B cell (primary cell): ENCODE results near the gene SAMD1. TPM values are rescaled to one million over a fixed set of nuclear protein-coding genes. Genes with fewer than 3 reads are reported as not detected.

Experiments
- ATAC-seq: fragments of 200-7000 bp; cut with Tn5 transposase; one replicate; pipeline ENCODE4 v1.10.0; 2021; ENCODE audit warnings: low read depth, mild to moderate bottlenecking, moderate number of reproducible peaks, moderate library complexity
- CTCF ChIA-PET: fragments of 350-600 bp; sonication (Branson Sonifier 250); formaldehyde crosslinking; loops from one replicate; lab custom pipeline; 2021; ENCODE audit warnings: antibody characterized with exemption, inconsistent platforms; lab: Charles Lee
- POLR2A ChIA-PET: fragments of 350-600 bp; sonication (Branson Sonifier 250); formaldehyde crosslinking; loops from one replicate; lab custom pipeline; 2021; ENCODE audit warnings: antibody characterized with exemption; lab: Charles Lee
- DNase-seq: peaks from one replicate; pipeline ENCODE4 v3.0.0; 2013
- H2AFZ ChIP-seq: 2 replicates; pipeline ENCODE4 v1.6.1; 2012; ENCODE audit warnings: mild to moderate bottlenecking, low read depth, low read length; ENCODE audit not compliant: insufficient read depth, poor library complexity, severe bottlenecking
- H3K27ac ChIP-seq, 2 donors: 1 replicate in 1 of 2; 2 replicates in 1 of 2; pipeline ENCODE4 v1.5.1; 2012 to 2013; ENCODE audit warnings: low read length in 2 of 2, mild to moderate bottlenecking in 2 of 2, moderate library complexity in 1 of 2
- H3K27me3 ChIP-seq, 4 experiments: fragments of 200-600 bp in 1 of 4; sonication (generic) in 1 of 4; replicated peaks in 1 of 4; 1 replicate in 2 of 4; 2 replicates in 2 of 4; pipeline versions ENCODE4 v1.6.1 to v1.7.0; 2013 to 2016; ENCODE audit warnings: low read length in 3 of 4, mild to moderate bottlenecking in 2 of 4, mixed read lengths in 1 of 4, moderate library complexity in 1 of 4; ENCODE audit not compliant: insufficient read depth in 4 of 4, control insufficient read depth in 3 of 4; ENCODE audit errors: control extremely low read depth in 1 of 4
- H3K36me3 ChIP-seq, 2 experiments: replicated peaks in 1 of 2; 1 replicate in 1 of 2; 2 replicates in 1 of 2; pipeline versions ENCODE4 v1.6.1 to v1.7.1; 2013; ENCODE audit warnings: low read length in 1 of 2; ENCODE audit not compliant: insufficient read depth in 2 of 2, control insufficient read depth in 1 of 2; ENCODE audit errors: control extremely low read depth in 1 of 2, extremely low read depth in 1 of 2
- H3K4me1 ChIP-seq, 2 donors: fragments of 200-600 bp in 1 of 2; sonication (generic) in 1 of 2; 1 replicate in 1 of 2; 2 replicates in 1 of 2; pipeline versions ENCODE4 v1.5.1 to v1.6.1; 2013 to 2017; ENCODE audit warnings: low read length in 2 of 2; ENCODE audit not compliant: control insufficient read depth in 2 of 2, insufficient read depth in 2 of 2
- H3K4me2 ChIP-seq: replicated peaks from 2 replicates; pipeline ENCODE3; 2012; ENCODE audit warnings: mild to moderate bottlenecking, low read depth, low read length; ENCODE audit not compliant: poor library complexity, severe bottlenecking
- H3K4me3 ChIP-seq, 5 experiments: fragments of 200-600 bp in 1 of 5; sonication (generic) in 1 of 5; 1 replicate in 3 of 5; 2 replicates in 2 of 5; pipeline versions ENCODE4 v1.5.1 to v1.7.0; 2011 to 2016; ENCODE audit warnings: low read length in 4 of 5, mild to moderate bottlenecking in 4 of 5, low read depth in 2 of 5, control low read depth in 1 of 5, moderate library complexity in 1 of 5; ENCODE audit not compliant: insufficient read depth in 1 of 5; ENCODE audit errors: control extremely low read depth in 1 of 5, extremely low read depth in 1 of 5
- H3K79me2 ChIP-seq: fragments of 200-600 bp; sonication (generic); one replicate; pipeline ENCODE4 v1.6.0; 2016; ENCODE audit warnings: low read length; ENCODE audit not compliant: control insufficient read depth, insufficient read depth
- H3K9ac ChIP-seq: fragments of 200-600 bp; sonication (generic); 2 replicates; pipeline ENCODE4 v1.6.1; 2017; ENCODE audit warnings: mild to moderate bottlenecking, low read length, moderate library complexity
- H3K9me3 ChIP-seq, 3 donors: one replicate each; pipeline versions ENCODE4 v1.6.1 to v1.7.1; 2013; ENCODE audit warnings: low read length in 2 of 3; ENCODE audit not compliant: control insufficient read depth in 2 of 3, insufficient read depth in 1 of 3; ENCODE audit errors: control extremely low read depth in 1 of 3
- H4K20me1 ChIP-seq: 2 replicates; pipeline ENCODE4 v1.6.0; 2012; ENCODE audit warnings: mild to moderate bottlenecking, low read length; ENCODE audit not compliant: insufficient read depth, control insufficient read depth, poor library complexity, severe bottlenecking
- H3K27ac Mint-ChIP-seq: one replicate; pipeline ENCODE4 v1.8.0; 2021; ENCODE audit warnings: mixed read lengths
- H3K27me3 Mint-ChIP-seq: one replicate; pipeline ENCODE4 v1.8.0; 2021; ENCODE audit warnings: mixed read lengths
- H3K4me1 Mint-ChIP-seq: one replicate; pipeline ENCODE4 v1.8.0; 2021; ENCODE audit warnings: mixed read lengths
- H3K4me3 Mint-ChIP-seq: one replicate; pipeline ENCODE4 v1.8.0; 2021; ENCODE audit warnings: mixed read lengths
- H3K9me3 Mint-ChIP-seq: one replicate; pipeline ENCODE4 v1.8.0; 2022; ENCODE audit warnings: mixed read lengths; ENCODE audit not compliant: insufficient read depth
- EZH2 ChIP-seq: IDR thresholded peaks from 2 replicates; pipeline ENCODE4 v1.6.1; 2012; ENCODE audit warnings: borderline replicate concordance, low read depth, mild to moderate bottlenecking, moderate library complexity, low read length; ENCODE audit not compliant: insufficient read depth, poor library complexity, severe bottlenecking
- WGBS: methylation state at CpG from one replicate; pipeline ENCODE4 v1.1.5; 2013; ENCODE audit warnings: missing lambda C conversion rate; ENCODE audit not compliant: insufficient coverage; 5-methylcytosine and 5-hydroxymethylcytosine counted together
- intact Hi-C: fragments of 100-400 bp; cut with micrococcal nuclease; formaldehyde crosslinking; loops from one replicate; pipeline ENCODE4 v1.10.0; 2022
- polyA plus RNA-seq: library from polyadenylated mRNA; depleted of rRNA; stranded (reverse); fragments of >200 nt; gene quantifications from 2 replicates; pipeline ENCODE4 v1.2.3, GENCODE V29; 2012
- total RNA-seq, 2 donors: library from RNA; stranded (reverse); fragments of 120-200 nt in 1 of 2; gene quantifications; 1 replicate in 1 of 2; 2 replicates in 1 of 2; pipeline versions ENCODE4 v1.2.3 to v1.2.4, GENCODE V29; 2013 to 2022
- TF ChIP-seq, protein P1 (sequence below): fragments of 200-600 bp; IDR thresholded peaks from one replicate; pipeline ENCODE4 v1.8.0; 2022; ENCODE audit warnings: antibody characterized with exemption, mild to moderate bottlenecking

SAMD1 gene
- total and polyA plus RNA-seq, 2 donors (not counting 1 experiment from before 2014, with no cell fraction given) = 17.4 to 39.2 TPM

DNA sequence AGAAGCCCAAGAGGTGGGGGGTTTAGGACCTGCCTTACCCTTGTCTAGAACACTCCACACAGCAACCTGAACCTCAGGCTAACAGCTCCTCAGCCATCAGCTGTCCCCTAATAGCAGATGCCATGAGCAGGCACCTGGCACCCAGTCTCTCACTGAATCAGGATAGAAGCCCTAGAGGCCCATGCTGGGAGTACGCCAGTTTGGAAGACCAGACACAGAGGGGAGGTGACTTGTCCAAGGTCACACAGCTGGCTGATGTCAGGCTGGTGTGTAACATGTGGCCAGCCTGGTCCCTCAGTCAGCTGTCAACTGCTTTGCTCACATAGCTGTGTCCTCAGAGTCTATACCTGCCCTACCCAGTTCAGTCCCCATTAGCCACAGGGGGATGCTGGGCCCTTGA is 12.8 kb upstream of the SAMD1 start:
- intact Hi-C loops = no loop called here
- no peaks in the 10 kb centered on the region for H4K20me1 ChIP-seq
- H3K27me3 Mint-ChIP-seq = no peaks in the 10 kb centered on the region
- no peak overlapping the region for H3K9ac ChIP-seq
- H3K4me1 ChIP-seq = no peaks in the 10 kb centered on the region
- no peak overlapping the region for H3K4me3 ChIP-seq
- H3K27ac Mint-ChIP-seq = no peak overlapping the region
- DNase-seq (no peak), ATAC-seq (no peak)
- no peaks in the 10 kb centered on the region for H3K9me3 Mint-ChIP-seq
- H3K79me2 ChIP-seq = peaks cover 2% of the 10 kb centered on the region
- no peak overlapping the region for H3K4me2 ChIP-seq
- WGBS = 100% methylated on average over 1 of the region's 1 CpG
- H3K27me3 ChIP-seq = no peaks in the 10 kb centered on the region
- POLR2A ChIA-PET = no interaction called here
- TF ChIP-seq, protein P1, sequence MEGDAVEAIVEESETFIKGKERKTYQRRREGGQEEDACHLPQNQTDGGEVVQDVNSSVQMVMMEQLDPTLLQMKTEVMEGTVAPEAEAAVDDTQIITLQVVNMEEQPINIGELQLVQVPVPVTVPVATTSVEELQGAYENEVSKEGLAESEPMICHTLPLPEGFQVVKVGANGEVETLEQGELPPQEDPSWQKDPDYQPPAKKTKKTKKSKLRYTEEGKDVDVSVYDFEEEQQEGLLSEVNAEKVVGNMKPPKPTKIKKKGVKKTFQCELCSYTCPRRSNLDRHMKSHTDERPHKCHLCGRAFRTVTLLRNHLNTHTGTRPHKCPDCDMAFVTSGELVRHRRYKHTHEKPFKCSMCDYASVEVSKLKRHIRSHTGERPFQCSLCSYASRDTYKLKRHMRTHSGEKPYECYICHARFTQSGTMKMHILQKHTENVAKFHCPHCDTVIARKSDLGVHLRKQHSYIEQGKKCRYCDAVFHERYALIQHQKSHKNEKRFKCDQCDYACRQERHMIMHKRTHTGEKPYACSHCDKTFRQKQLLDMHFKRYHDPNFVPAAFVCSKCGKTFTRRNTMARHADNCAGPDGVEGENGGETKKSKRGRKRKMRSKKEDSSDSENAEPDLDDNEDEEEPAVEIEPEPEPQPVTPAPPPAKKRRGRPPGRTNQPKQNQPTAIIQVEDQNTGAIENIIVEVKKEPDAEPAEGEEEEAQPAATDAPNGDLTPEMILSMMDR = no peak
- TF ChIP-seq EZH2 = no peak
- H2AFZ ChIP-seq = no peak overlapping the region
- H3K4me1 Mint-ChIP-seq = no peaks in the 10 kb centered on the region
- H3K9me3 ChIP-seq = no peaks in the 10 kb centered on the region
- H3K27ac ChIP-seq = no peak overlapping the region
- CTCF ChIA-PET = interaction anchor here (1.6 kb wide), 1 partner anchor 23 kb away, joined by 4 read pairs; no protein-coding TSS in a partner anchor
- H3K36me3 ChIP-seq = peaks cover 0 to 24% of the 10 kb centered on the region in 2 experiments
- no peak overlapping the region for H3K4me3 Mint-ChIP-seq

DNA sequence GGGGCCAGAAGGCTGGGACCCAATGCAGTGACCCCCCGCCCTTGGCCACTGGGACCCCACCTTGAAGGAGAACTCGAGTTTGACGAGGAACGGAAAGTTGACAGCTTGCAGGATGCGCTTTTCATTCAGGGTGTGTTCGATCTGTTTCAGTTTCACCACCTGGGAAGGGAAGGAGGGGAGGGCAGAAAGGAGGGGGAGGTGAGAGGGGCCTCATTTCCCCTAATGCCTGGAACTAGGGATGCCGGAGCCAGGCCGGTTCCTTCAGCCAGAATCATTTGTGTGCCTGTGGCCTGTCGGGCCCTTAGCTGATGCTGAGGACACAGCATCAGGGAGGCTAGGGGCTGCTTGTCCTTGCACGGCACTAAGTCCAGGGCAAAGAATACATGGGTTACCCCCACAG is 12.2 kb upstream of the SAMD1 start:
- H3K4me2 ChIP-seq = no peak overlapping the region
- ATAC-seq (no peak), DNase-seq (no peak)
- no peaks in the 10 kb centered on the region for H3K9me3 Mint-ChIP-seq
- no peaks in the 10 kb centered on the region for H3K4me1 Mint-ChIP-seq
- H3K27me3 ChIP-seq = no peaks in the 10 kb centered on the region
- H4K20me1 ChIP-seq = no peaks in the 10 kb centered on the region
- no peak overlapping the region for H3K27ac ChIP-seq
- no peak overlapping the region for H3K4me3 ChIP-seq
- H3K27me3 Mint-ChIP-seq = no peaks in the 10 kb centered on the region
- H3K27ac Mint-ChIP-seq = no peak overlapping the region
- no peaks in the 10 kb centered on the region for H3K4me1 ChIP-seq
- WGBS = 88% methylated on average over 10 of the region's 10 CpGs
- H2AFZ ChIP-seq = no peak overlapping the region
- TF ChIP-seq, protein P1 = no peak
- TF ChIP-seq EZH2 = no peak
- no peaks in the 10 kb centered on the region for H3K9me3 ChIP-seq
- intact Hi-C loops = no loop called here
- POLR2A ChIA-PET = no interaction called here
- no peak overlapping the region for H3K4me3 Mint-ChIP-seq
- H3K79me2 ChIP-seq = peaks cover 2% of the 10 kb centered on the region
- CTCF ChIA-PET = interaction anchor here (1.6 kb wide), 1 partner anchor 22 kb away, joined by 4 read pairs; no protein-coding TSS in a partner anchor
- H3K36me3 ChIP-seq = peaks cover 0 to 29% of the 10 kb centered on the region in 2 experiments
- H3K9ac ChIP-seq = no peak overlapping the region
